Measurements from ENCODE around the gene RBMS3.

The RBMS3 gene

DNA sequence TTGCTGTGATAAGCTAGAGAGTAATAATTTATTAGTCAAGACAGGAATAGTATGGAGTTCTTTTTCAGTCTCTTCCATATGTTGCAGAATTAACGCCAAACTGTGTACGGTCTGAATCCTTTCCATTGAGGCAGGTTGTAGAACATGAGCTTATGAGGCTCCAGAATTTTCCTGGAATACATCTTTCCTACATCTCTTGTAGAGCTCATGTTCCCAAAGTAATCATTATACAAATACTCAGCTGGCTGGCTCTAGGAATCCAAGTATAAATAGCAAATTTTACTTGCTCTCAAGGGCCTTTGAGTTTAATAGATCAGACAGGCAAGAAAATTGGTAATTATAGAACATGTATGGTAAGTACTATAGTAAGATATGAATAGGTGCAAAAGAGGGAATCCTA lies 419.4 kb downstream of the RBMS3 start:
- in situ Hi-C loops (cut with HindIII; ENCODE audit: low sequenced_read_pairs): loop anchor here (5.0 kb wide), 1 partner anchor 37 kb away; no protein-coding TSS in a partner anchor

DNA sequence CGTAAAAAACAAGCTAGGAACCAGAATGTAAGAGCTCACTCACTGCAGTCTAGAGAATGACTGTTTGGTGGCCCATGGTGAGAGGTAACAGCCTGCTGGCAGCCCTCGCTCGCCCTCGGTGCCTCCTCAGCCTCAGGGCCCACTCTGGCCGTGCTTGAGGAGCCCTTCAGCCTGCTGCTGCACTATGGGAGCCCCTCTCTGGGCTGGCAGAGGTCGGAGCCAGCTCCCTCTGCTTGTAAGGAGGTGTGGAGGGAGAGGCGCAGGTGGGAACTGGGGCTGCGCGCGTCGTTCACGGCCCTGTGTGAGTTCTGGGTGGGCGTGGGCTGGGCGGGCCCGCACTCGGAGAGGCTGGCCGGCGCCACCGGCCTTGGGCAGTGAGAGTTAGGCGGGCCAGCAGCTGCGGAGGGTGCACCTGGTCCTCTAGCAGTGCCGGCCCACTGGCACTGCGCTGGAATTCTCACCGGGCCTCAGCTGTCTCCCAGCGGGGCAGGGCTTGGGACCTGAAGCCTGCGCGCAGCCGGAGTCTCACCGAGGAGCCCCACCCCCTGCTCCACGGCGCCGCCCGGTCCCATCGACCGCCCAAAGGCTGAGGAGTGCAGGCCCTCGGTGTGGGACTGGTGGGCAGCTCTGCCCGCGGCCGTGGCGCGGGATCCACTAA lies 420.6 kb downstream of the RBMS3 start:
- in situ Hi-C loops (cut with HindIII; ENCODE audit: low sequenced_read_pairs): loop anchor here (5.0 kb wide), 1 partner anchor 36 kb away; no protein-coding TSS in a partner anchor

DNA sequence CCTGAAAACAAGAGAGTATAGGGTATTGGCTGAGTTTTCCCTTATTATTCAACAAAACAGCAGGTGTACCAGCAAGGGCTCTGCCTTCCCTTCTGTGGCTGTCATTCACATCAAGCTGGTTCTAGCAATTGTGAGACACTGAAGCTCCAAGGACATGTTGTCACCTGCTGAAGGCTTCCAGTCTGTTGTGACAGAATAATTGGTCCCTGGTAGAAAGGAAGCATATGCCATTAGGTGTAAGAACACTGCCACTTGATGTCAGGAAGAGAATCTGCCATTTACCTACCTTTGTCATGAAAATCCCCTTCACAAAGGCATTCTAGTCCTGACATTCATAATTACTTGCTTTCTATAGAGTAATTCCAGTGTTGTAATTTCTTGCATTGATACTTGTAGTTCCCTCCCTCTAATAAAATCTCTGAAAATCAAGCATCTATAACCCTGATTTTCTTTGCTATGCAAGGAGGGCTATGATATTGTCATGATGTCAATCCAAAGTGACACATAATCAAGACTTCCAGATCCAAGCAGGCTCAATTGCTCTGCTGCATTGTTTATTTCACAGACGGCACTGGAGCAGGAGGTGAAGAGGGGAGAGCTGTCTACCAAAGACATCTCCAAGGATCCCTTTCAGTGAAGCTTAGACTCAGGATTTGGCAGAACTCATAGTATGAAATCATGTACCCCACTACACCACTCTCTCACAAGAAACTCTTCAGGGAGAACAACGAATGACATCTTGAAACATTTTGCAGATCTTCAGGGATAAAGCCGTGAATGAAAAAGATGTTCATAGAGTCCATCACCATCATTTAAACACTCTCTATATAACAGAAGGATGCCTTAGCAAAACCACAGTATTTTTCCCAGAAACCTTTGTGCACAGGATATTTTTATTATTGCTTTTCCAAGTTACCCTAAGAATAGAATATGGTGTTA lies 425.3 kb downstream of the RBMS3 start:
- in situ Hi-C loops (cut with HindIII; ENCODE audit: low sequenced_read_pairs): loop anchor here (5.0 kb wide), 1 partner anchor 51 kb away; no protein-coding TSS in a partner anchor

DNA sequence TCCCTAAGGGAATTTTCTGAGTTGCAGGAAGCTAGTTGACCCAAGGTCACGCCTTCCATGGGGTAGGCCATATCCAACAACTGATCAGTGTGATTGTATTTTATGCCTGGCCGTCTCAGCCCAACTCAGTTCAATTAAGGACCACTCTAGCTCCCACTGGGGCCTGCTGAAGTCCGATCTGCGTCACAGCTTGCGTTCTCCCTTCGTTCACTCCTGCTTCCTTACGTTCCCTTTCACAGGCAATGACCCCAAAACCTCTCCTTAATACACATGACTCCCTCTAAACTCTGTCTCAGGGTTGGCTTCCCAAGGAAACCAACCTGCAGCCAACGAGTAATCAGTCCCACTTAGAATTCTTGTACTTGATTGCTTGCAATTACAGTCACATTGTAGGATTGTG lies 428.0 kb downstream of the RBMS3 start:
- in situ Hi-C loops (cut with HindIII; ENCODE audit: low sequenced_read_pairs): loop anchor here (5.0 kb wide), 1 partner anchor 48 kb away; no protein-coding TSS in a partner anchor

DNA sequence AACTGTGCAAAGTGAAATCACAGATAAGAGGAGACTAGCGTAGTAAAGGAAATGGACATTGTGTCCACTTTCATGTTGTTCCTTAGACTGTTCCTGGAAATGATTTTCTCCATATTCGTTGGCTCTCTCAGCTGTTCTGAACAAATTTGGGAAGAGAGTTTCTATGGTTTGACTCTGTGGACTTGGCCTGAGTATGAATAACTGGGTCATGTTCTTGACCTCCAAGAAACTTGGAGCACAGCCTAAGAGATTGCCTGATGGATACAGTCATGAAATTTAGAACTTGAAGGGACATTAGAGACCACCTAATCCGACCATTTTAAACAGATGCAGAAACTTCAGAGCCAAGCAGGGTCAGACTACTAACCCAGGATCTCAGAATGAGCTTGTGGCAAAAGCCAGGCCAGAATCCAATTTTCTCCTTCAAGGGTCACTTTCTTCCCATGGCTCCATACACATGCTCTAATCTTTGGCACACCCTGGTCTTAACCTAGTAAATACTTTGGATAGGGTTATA lies 430.4 kb downstream of the RBMS3 start:
- in situ Hi-C loops (cut with HindIII; ENCODE audit: low sequenced_read_pairs): no loop called here

DNA sequence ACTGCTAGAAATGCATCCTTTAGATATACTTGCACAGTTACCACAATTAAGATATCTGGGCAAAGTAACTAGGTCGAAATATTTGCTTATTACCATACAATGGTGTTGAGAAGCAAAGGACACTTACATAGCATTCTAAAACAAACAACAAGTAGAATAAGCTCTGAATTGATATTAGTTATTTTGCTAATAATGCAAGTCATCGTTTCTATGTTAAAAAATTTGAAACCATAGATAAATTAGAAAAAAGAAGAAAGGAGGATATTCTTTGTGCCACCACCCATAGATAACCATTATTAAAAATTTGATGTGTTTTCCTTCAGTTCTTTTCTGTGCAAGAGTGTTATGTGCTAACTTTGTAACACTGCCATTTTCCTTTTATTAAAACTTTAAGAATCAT lies 435.3 kb downstream of the RBMS3 start:
- in situ Hi-C loops (cut with HindIII; ENCODE audit: low sequenced_read_pairs): no loop called here

DNA sequence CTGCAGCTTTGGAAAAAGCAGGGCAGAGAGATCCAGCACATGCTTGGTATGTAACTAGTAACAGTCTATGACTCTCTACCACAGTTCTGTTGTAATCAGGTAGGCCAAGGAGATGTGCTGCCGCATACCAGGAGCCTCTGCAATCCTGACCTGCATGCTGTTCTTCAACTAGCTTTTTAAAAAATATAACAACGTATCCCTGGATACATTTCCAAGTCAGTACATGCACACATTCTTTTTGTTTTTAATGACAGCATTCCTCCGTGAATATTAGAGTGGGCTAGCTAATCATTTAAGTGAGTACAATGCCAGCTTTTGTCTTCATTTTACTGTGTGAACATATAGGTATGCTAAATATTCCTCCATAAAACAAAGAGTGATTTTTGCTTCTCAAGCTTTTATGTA lies 437.8 kb downstream of the RBMS3 start:
- in situ Hi-C loops (cut with HindIII; ENCODE audit: low sequenced_read_pairs): no loop called here

DNA sequence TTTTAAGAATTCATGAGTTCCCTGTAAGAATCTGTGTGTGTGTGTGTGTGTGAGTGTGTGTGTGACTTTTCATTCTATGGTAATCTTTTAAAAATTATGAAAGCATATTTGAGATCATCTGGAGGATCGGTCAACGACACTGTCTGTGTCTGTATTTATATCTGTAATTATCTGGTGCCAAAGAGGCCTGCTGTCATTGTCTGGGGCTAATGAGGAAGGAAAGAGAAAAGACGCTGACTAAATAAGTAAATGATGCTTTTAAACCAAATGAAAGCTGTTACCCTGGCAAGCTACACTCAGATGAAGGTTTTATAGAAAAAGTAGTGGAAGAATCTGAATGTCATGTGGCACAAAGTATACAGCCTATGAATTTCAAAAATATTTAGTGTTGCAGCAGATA lies 439.8 kb downstream of the RBMS3 start:
- in situ Hi-C loops (cut with HindIII; ENCODE audit: low sequenced_read_pairs): no loop called here

DNA sequence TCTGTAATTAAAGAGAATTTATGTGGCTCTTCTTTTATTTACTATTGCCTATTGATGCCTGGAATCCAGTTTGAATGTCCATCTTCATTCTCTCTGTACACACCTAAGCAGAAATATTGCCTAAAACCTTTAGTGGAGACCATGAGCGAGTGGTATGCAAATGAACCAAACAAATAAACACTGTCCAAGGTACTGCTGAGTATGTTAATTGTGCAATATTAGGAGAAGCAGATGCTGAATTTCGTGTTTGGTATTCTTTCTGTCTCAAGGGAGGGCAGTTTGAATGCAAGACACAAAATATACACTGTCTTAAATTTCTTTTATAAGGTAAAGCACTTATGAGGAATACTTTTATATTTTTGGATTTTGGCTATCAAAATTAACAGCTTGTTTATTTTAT lies 440.9 kb downstream of the RBMS3 start:
- in situ Hi-C loops (cut with HindIII; ENCODE audit: low sequenced_read_pairs): no loop called here

DNA sequence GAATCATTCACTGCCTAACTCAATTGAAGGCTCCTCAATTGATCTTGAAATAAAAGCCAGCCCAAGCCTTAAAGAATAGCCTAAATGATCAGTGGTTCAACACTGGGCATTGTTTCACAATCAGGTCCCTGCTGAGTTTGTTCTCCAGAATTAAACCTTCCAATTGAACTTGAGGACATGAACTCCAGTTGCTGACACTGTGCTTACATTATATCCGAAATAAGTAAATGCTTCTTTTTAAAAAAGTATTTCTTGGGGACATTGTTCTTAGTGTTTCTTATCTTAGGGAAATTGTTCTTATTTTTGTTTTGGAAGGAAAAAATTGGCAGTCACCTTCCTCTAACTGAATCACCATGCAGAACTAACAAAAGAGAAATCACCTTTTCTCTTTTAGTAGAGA lies 450.2 kb downstream of the RBMS3 start:
- in situ Hi-C loops (cut with HindIII; ENCODE audit: low sequenced_read_pairs): no loop called here

DNA sequence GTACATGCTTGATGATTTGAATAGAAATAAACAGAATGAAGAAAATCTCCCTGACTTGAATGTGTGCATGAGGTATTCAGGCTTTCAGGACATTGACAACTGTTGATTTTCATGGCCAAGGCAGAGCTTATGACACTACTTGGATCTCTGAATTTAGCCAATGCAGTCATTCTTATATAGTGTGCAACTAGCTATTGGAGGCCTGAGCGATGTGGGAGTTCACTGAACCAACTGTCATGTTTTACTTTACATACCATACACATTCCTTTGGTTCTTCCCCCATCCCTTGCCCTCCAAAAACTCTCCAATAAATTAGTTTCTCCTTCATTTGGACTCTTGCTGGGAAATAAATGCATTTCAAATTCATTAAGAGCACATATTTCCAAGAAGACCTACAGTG lies 460.4 kb downstream of the RBMS3 start:
- in situ Hi-C loops (cut with HindIII; ENCODE audit: low sequenced_read_pairs): no loop called here

DNA sequence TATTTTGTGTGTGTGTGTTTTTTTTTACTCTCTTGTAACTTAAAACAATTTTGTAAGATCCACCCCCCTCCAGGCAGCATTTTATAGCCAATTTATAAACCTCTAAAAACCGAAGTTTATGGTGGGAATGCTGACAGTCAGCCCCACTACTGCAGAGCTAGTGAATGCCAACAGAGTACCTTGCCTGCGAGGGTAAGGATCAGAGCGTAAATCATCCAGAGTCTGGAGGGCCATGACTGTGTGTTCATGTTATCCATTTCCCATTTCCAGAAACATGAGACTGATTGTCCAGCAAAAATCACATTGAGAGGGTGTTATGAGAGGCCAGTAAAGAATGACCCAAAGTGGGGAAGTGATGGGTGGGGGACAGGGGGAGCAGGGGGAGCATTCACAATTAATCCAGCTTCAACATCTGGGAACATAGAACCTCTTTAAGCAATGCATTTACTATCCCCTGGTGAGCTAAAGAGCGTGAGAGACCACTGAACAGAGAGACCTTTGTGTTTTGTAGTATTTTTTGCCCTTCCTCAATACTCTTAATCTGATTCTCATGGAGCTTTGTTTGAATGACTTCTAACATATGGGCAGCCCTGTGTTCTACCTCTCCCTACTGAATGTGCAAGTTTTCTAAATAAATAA lies 464.5 kb downstream of the RBMS3 start:
- in situ Hi-C loops (cut with HindIII; ENCODE audit: low sequenced_read_pairs): no loop called here

DNA sequence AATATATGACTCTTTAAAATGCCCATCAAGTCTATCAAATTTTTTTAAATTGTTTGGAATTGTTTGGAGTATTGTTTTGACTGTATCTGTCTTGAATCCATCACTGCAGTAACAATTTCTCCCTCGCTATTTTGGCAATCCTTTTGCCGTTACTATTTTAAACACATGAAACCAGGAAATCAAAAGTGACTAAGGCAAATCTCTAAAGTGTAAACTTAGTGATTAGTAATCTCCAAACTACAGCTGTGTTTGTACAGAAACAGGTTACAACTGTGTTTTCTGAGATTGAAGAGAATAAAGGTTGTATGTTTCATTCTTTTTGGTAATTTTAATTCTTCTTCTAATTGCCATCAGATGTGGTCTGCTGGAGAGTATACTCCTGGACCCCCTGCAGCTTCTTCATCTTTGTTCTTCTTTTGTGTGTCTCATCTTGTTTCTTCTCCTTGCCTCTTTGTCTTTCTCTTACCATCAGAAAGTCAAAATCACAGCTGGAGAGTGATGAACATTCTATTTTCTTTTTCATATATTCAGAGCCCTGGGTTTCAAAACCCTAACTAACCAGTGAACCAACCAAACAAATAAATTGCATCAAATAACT lies 465.4 kb downstream of the RBMS3 start:
- in situ Hi-C loops (cut with HindIII; ENCODE audit: low sequenced_read_pairs): no loop called here

DNA sequence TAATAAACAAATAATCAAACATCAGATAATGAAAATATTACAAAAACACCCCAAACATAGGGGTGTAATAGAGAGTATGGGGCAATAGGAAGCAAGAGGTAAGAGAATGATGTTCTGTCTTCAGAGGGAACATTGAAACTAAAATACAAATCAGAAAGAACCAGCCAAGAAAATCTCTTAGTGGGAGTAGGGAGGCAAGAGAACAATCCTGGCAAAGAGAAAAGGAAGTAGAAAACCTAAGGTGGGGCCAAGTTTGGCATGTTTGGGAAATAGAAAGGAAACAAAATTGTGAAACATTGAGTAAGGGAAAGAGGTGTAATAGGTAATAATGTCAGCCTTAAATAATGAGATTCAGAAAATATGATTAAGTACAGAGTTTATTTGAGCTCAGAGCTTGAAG lies 467.1 kb downstream of the RBMS3 start:
- in situ Hi-C loops (cut with HindIII; ENCODE audit: low sequenced_read_pairs): no loop called here

DNA sequence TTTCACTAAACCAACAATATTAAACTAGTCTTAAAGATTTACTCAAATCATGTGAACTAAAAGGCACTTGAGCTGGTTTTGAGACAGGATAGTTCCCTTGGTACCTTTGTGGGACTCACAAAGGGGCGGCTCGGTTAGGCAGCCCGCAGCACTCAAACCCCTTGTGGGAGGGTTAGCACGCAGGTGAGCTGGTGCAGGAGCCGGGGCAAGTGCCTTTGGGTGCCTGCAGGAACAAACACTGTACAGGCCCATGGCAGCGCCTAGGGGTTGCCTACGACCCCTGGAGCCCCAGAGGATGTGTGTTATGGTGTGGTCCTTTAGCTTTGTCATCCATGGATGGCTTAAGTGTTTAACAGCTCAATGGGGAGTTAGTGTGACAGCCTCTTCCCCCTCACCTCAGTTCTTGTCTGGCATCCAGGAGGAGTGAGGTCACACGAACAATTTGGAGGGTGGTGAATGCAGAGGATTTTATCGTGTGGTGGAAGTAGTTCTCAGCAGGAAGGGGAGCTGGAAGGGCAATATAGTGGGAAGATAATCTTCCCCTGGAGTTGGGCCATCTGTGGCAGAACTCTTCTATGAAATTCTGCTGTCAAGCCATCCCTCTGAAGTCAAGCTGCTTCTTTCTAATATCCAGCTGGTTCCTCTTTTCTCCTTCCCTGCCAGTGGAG lies 470.9 kb downstream of the RBMS3 start:
- in situ Hi-C loops (cut with HindIII; ENCODE audit: low sequenced_read_pairs): no loop called here

DNA sequence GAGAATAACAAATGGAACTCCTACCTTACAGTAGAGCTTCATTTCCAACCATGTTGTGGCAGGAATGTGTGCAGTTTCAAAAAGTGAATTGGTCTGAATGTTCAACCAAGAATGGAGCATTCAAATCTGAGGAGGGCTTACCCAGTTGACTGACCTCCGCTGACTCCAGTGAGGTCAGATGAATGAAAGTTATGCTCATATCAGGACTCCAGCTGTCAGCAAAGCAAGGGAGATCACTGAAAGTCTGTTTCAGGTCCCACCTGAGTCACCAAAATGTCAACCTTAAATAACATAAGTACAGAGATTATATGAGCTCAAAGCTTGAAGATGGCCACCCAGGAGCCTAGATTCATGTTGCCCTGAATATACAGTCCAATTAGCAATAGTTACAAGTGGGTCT lies 473.5 kb downstream of the RBMS3 start:
- in situ Hi-C loops (cut with HindIII; ENCODE audit: low sequenced_read_pairs): no loop called here

DNA sequence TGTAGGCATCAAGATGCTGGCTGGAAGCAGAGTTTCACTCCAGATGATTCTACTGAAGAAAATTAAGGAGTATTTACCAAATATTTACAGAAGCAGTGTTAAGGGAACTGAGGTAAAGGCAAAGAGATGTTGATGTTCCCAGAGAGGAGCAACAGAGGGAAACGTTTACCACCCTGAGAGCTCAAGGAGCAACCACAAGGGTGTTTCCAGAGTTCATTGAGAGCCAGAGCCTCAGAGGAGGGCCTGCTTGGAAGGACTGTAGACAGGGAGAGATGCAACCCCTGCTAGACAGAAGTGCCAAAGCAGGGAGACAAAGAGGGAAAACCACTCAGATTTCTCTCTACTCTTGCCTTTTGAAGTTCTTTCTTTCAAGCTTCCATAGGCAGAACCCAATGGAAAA lies 474.5 kb downstream of the RBMS3 start:
- in situ Hi-C loops (cut with HindIII; ENCODE audit: low sequenced_read_pairs): loop anchor here (5.0 kb wide), 1 partner anchor 48 kb away; no protein-coding TSS in a partner anchor

DNA sequence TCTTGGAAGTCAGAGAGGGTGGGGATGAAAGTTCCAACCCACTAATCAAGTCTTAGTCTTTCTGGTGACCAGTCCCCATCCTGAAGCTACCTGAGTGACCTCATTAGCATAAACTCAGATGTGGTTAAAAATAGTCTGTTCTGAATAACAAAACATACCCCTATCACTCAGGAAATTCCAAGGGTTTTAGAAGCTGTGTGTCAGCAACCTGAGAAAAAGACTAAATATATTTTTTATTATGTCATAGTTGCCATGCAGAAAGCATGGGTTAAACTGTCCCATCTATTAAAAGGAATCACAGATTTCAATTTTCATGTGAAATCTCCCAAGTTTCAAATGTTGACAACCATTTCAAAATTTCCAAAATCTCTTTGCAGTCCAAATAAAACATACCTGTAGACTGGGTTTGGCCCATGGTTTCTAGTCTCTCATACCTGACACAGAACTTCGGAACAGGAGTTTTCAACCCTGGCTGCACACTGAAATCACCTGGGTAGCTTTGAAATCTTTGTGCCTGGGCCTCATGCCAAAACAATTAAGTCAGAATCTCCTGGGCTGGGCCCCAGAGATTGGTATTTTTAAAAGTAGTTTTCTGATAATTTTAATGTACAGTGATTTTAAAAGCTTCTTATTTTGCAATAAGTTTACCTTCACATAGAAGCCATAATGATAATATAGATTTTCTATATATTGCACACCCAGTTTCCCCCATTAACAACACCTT lies 476.3 kb downstream of the RBMS3 start:
- in situ Hi-C loops (cut with HindIII; ENCODE audit: low sequenced_read_pairs): loop anchor here (5.0 kb wide), 1 partner anchor 50 kb away; no protein-coding TSS in a partner anchor

DNA sequence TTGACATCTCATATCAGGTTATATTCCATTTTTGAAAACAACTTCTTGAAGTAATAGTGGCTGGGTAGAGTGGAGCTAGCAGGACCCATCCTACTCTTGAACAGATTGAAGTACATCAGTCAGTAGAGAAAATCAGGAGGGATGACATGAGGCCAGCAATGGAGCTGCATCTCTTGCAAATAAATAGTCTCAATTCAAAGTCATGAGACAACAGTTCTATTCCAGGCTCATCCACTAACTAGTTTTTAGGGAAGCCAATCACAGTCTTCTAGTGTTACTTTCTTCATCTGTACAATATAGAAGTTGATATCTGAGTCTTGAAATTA lies 477.2 kb downstream of the RBMS3 start:
- in situ Hi-C loops (cut with HindIII; ENCODE audit: low sequenced_read_pairs): loop anchor here (5.0 kb wide), 1 partner anchor 51 kb away; no protein-coding TSS in a partner anchor
